GM23338 (cell line): ENCODE data around the gene ACKR1. TPM values are rescaled to one million over a fixed set of nuclear protein-coding genes. Genes with fewer than 3 reads are reported as not detected.

Experiments used
- ATAC-seq: fragments of 200-7000 bp; cut with Tn5 transposase; 3 replicates; pipeline ENCODE4 v1.9.1; 2020
- DNase-seq: peaks from one replicate; pipeline ENCODE4 v3.0.0-alpha.2; 2015; ENCODE audit warnings: low spot score
- H2AFZ ChIP-seq: fragments of 200-600 bp; sonication (generic); 2 replicates; pipeline ENCODE4 v1.8.0; 2016; ENCODE audit warnings: antibody characterized with exemption, mild to moderate bottlenecking, moderate library complexity
- H3F3A ChIP-seq: fragments of 200-600 bp; sonication (generic); replicated peaks from 2 replicates; pipeline ENCODE4 v1.8.0; 2017; ENCODE audit warnings: antibody characterized with exemption, mixed run types, low read depth
- H3K27ac ChIP-seq: fragments of 200-600 bp; sonication (generic); 2 replicates; pipeline ENCODE4 v1.6.1; 2016; ENCODE audit warnings: low read depth
- H3K27me3 ChIP-seq: fragments of 200-600 bp; sonication (generic); 2 replicates; pipeline ENCODE4 v1.8.0; 2016; ENCODE audit warnings: mild to moderate bottlenecking, mixed run types, moderate library complexity; ENCODE audit not compliant: insufficient read depth
- H3K36me3 ChIP-seq: fragments of 200-600 bp; sonication (generic); 2 replicates; pipeline ENCODE4 v1.8.0; 2016; ENCODE audit warnings: mild to moderate bottlenecking; ENCODE audit not compliant: insufficient read depth
- H3K4me1 ChIP-seq: fragments of 200-600 bp; sonication (generic); 2 replicates; pipeline ENCODE4 v1.8.0; 2016; ENCODE audit warnings: mild to moderate bottlenecking, moderate library complexity; ENCODE audit not compliant: insufficient read depth
- H3K4me2 ChIP-seq: fragments of 200-600 bp; sonication (generic); 2 replicates; pipeline ENCODE4 v1.7.1; 2017; ENCODE audit warnings: mixed run types
- H3K4me3 ChIP-seq: fragments of 200-600 bp; sonication (generic); 2 replicates; pipeline ENCODE4 v1.6.1; 2016; ENCODE audit warnings: mixed run types
- H3K79me2 ChIP-seq: fragments of 200-600 bp; sonication (generic); replicated peaks from 2 replicates; pipeline ENCODE4 v1.8.0; 2017; ENCODE audit warnings: mild to moderate bottlenecking; ENCODE audit not compliant: insufficient read depth
- H3K9me2 ChIP-seq: fragments of 200-600 bp; sonication (generic); 2 replicates; pipeline ENCODE4 v1.8.0; 2017; ENCODE audit not compliant: insufficient read depth
- H4K20me1 ChIP-seq: fragments of 200-600 bp; sonication (generic); replicated peaks from 2 replicates; pipeline ENCODE4 v1.8.0; 2017; ENCODE audit warnings: mild to moderate bottlenecking; ENCODE audit not compliant: insufficient read depth
- H3K27ac Mint-ChIP-seq: 2 replicates; pipeline ENCODE4 v1.8.0; 2020; ENCODE audit warnings: inconsistent platforms, mild to moderate bottlenecking, moderate library complexity, mixed read lengths
- H3K27me3 Mint-ChIP-seq: 3 replicates; pipeline ENCODE4 v1.8.0; 2022; ENCODE audit warnings: low read depth, mild to moderate bottlenecking, moderate library complexity, mixed read lengths, inconsistent platforms; ENCODE audit not compliant: insufficient read depth, poor library complexity
- H3K36me3 Mint-ChIP-seq: 3 replicates; pipeline ENCODE4 v1.8.0; 2021; ENCODE audit warnings: low read depth, mild to moderate bottlenecking, inconsistent platforms, moderate library complexity, mixed read lengths
- H3K4me1 Mint-ChIP-seq: 3 replicates; pipeline ENCODE4 v1.8.0; 2020; ENCODE audit warnings: mild to moderate bottlenecking, inconsistent platforms, mixed read lengths
- H3K4me3 Mint-ChIP-seq: 3 replicates; pipeline ENCODE4 v1.8.0; 2021; ENCODE audit warnings: moderate library complexity, mild to moderate bottlenecking, inconsistent platforms, mixed read lengths
- H3K9me3 Mint-ChIP-seq: 3 replicates; pipeline ENCODE4 v1.8.0; 2020; ENCODE audit warnings: moderate library complexity, mild to moderate bottlenecking, inconsistent platforms, mixed read lengths
- CTCF ChIP-seq, 2 experiments: fragments of 200-600 bp in 1 of 2; sonication (generic) in 1 of 2; conservative IDR thresholded peaks; 2 replicates each; pipeline versions ENCODE4 v1.5.1 to v1.6.1; 2016 to 2017; ENCODE audit warnings: antibody characterized with exemption in 2 of 2, low read depth in 2 of 2, mild to moderate bottlenecking in 2 of 2, moderate library complexity in 1 of 2
- ETS1 ChIP-seq: IDR thresholded peaks from 2 replicates; pipeline ENCODE4 v1.6.1; 2016; ENCODE audit warnings: antibody characterized with exemption
- EZH2 ChIP-seq: fragments of 200-600 bp; sonication (generic); IDR thresholded peaks from one replicate; pipeline ENCODE4 v1.8.0; 2017; ENCODE audit warnings: antibody characterized with exemption, mild to moderate bottlenecking, low read depth; ENCODE audit not compliant: unreplicated experiment
- JUNB ChIP-seq: IDR thresholded peaks from one replicate; pipeline ENCODE4 v1.6.1; 2016; ENCODE audit warnings: antibody characterized with exemption; ENCODE audit not compliant: unreplicated experiment
- NANOG ChIP-seq: IDR thresholded peaks from 2 replicates; pipeline ENCODE4 v1.6.1; 2016; ENCODE audit warnings: antibody characterized with exemption, borderline replicate concordance
- POLR2AphosphoS5 ChIP-seq: IDR thresholded peaks from 2 replicates; pipeline ENCODE4 v1.6.1; 2016; ENCODE audit warnings: antibody characterized with exemption, low read depth
- REST ChIP-seq: IDR thresholded peaks from one replicate; pipeline ENCODE4 v1.6.1; 2018; ENCODE audit warnings: antibody characterized with exemption; ENCODE audit not compliant: unreplicated experiment
- STAT1 ChIP-seq: IDR thresholded peaks from one replicate; pipeline ENCODE4 v1.6.1; 2016; ENCODE audit warnings: antibody characterized with exemption; ENCODE audit not compliant: unreplicated experiment
- ZNF114 ChIP-seq: fragments of 250-450 bp; sonication (Bioruptor Pico); IDR thresholded peaks from 2 replicates; pipeline ENCODE4 v1.5.0; 2020; ENCODE audit warnings: mild to moderate bottlenecking, moderate library complexity
- ZNF331 ChIP-seq: fragments of 250-450 bp; sonication (Bioruptor Pico); IDR thresholded peaks from 2 replicates; pipeline ENCODE4 v1.5.0; 2020; ENCODE audit warnings: low read depth, mild to moderate bottlenecking, moderate library complexity
- polyA plus RNA-seq: library from polyadenylated mRNA; unstranded; fragments of >200 nt; fragmentation: Nextera tagmentation; extraction: Ambion mirVana; gene quantifications from 2 replicates; pipeline ENCODE4 v1.2.1, GENCODE V29; 2016
- total RNA-seq: library from RNA; depleted of rRNA; stranded (reverse); fragments of >200 nt; shearing (Covaris generic); gene quantifications from 2 replicates; pipeline ENCODE4 v1.2.3, GENCODE V29; 2014

ACKR1 gene
- total and polyA plus RNA-seq, 2 experiments from 2014 or later = 0.29 TPM; not detected in 1

- TF ChIP-seq REST (no peak), ZNF331 (CRISPR knock-in tag) (no peak)
These were observed 16.3 kb upstream of the ACKR1 start (continued) for GRCh38 chr1:159188375-159188788.

- H3K27ac ChIP-seq = no peak overlapping the region
- DNase-seq (no peak), ATAC-seq (no peak)
- H4K20me1 ChIP-seq = no peaks in the 10 kb centered on the region
- H3K4me3 Mint-ChIP-seq = no peak overlapping the region
- H3K4me3 ChIP-seq = no peak overlapping the region
- TF ChIP-seq ZNF114 (CRISPR knock-in tag) = no peak
- no peak for TF ChIP-seq ZNF331 (CRISPR knock-in tag)
- no peak for TF ChIP-seq POLR2AphosphoS5
- TF ChIP-seq JUNB = no peak
- TF ChIP-seq EZH2 = no peak
- no peak for TF ChIP-seq STAT1
- no peak for TF ChIP-seq NANOG
- no peaks in the 10 kb centered on the region for H3K36me3 ChIP-seq
- H3K27me3 ChIP-seq = no peaks in the 10 kb centered on the region
- peaks cover 18% of the 10 kb centered on the region for H3K4me1 ChIP-seq
- H3K27me3 Mint-ChIP-seq = peaks cover 3% of the 10 kb centered on the region
- peaks cover 5% of the 10 kb centered on the region; the same call in 1 of the 2 replicates for H3K79me2 ChIP-seq
- H3K9me2 ChIP-seq = no peaks in the 10 kb centered on the region
- H3K4me2 ChIP-seq = no peak overlapping the region
- H3F3A ChIP-seq = 0 out of 2 replicates have a peak, but pooled peaks cover 3% of the 10 kb centered on the region
- H3K9me3 Mint-ChIP-seq = no peaks in the 10 kb centered on the region
- no peak overlapping the region for H3K27ac Mint-ChIP-seq
- no peaks in the 10 kb centered on the region for H3K36me3 Mint-ChIP-seq
- peaks cover 36% of the 10 kb centered on the region for H3K4me1 Mint-ChIP-seq
- H2AFZ ChIP-seq = no peak overlapping the region; the same call in 1 of the 2 replicates
These were observed 14.2 kb upstream of the ACKR1 start for GRCh38 chr1:159190441-159190840.

- H4K20me1 ChIP-seq = no peaks in the 10 kb centered on the region
- H3K4me1 Mint-ChIP-seq = peaks cover 22% of the 10 kb centered on the region
- ATAC-seq (peak; percentile 83), DNase-seq (peak; percentile 76)
- no peak overlapping the region for H3K4me2 ChIP-seq
- H3K4me3 Mint-ChIP-seq = no peak overlapping the region
- no peak overlapping the region for H3K27ac Mint-ChIP-seq
- no peak overlapping the region for H2AFZ ChIP-seq
- H3K27me3 ChIP-seq = no peaks in the 10 kb centered on the region
- no peaks in the 10 kb centered on the region; the same call in 1 of the 2 replicates for H3K9me2 ChIP-seq
- no peaks in the 10 kb centered on the region for H3K79me2 ChIP-seq
- H3K4me1 ChIP-seq = peaks cover 3% of the 10 kb centered on the region; the same call in 1 of the 2 replicates
- no peaks in the 10 kb centered on the region; the same call in 2 of the 3 replicates for H3K36me3 Mint-ChIP-seq
- no peaks in the 10 kb centered on the region for H3F3A ChIP-seq
- peaks cover 1% of the 10 kb centered on the region for H3K27me3 Mint-ChIP-seq
- no peak overlapping the region for H3K27ac ChIP-seq
- H3K9me3 Mint-ChIP-seq = no peaks in the 10 kb centered on the region
- H3K36me3 ChIP-seq = no peaks in the 10 kb centered on the region; the same call in 1 of the 2 replicates
- no peak overlapping the region for H3K4me3 ChIP-seq
- no peak for TF ChIP-seq ETS1
- peak; percentile 29 to 51 for TF ChIP-seq CTCF (conservative IDR thresholded peaks at IDR 0.05; ENCODE audit: low read depth in 2 of 2)
These were observed 8.1 kb upstream of the ACKR1 start for GRCh38 chr1:159196543-159196942.
